Kidney (tissue), 14 donors: ENCODE data around the gene PPP6R2. TPM values are rescaled to one million over a fixed set of nuclear protein-coding genes. Genes with fewer than 3 reads are reported as not detected.
A peak's percentile ranks its signal among the peaks of the same experiment; 100 is the strongest.

Source experiments
- DNase-seq, 5 donors: peaks; one replicate each; pipeline ENCODE4 v3.0.0-alpha.2; 2013 to 2020
- FAIRE-seq: peaks from 2 replicates; lab custom pipeline; 2012; peaks lifted over from hg19 to GRCh38; lab: Jason Lieb, UNC
- H3K27ac ChIP-seq, 2 donors: one replicate each; pipeline ENCODE4 v1.7.0; 2013; ENCODE audit warnings: low read depth in 2 of 2, low read length in 2 of 2, inconsistent platforms in 1 of 2
- H3K27me3 ChIP-seq: one replicate; pipeline ENCODE4 v1.7.1; 2013; ENCODE audit warnings: low read length, inconsistent platforms; ENCODE audit not compliant: control insufficient read depth, insufficient read depth
- H3K36me3 ChIP-seq, 3 donors: one replicate each; pipeline versions ENCODE4 v1.7.0 to v1.7.1; 2013; ENCODE audit warnings: low read length in 3 of 3, control low read depth in 1 of 3, inconsistent platforms in 1 of 3; ENCODE audit not compliant: insufficient read depth in 3 of 3, control insufficient read depth in 2 of 3
- H3K4me1 ChIP-seq, 3 donors: one replicate each; pipeline versions ENCODE4 v1.7.0 to v1.7.1; 2013; ENCODE audit warnings: low read length in 3 of 3, inconsistent platforms in 1 of 3, low read depth in 1 of 3; ENCODE audit not compliant: control insufficient read depth in 2 of 3, insufficient read depth in 2 of 3
- H3K4me3 ChIP-seq, 3 donors: one replicate each; pipeline versions ENCODE4 v1.7.0 to v1.8.1; 2013; ENCODE audit warnings: low read length in 3 of 3, control low read depth in 1 of 3, inconsistent platforms in 1 of 3
- H3K9ac ChIP-seq, 3 donors: one replicate each; pipeline versions ENCODE4 v1.7.0 to v1.7.1; 2013; ENCODE audit warnings: low read length in 3 of 3, control low read depth in 1 of 3, inconsistent platforms in 1 of 3
- H3K9me3 ChIP-seq, 3 donors: one replicate each; pipeline versions ENCODE4 v1.7.0 to v1.7.1; 2013; ENCODE audit warnings: low read length in 3 of 3, control low read depth in 1 of 3, inconsistent platforms in 1 of 3; ENCODE audit not compliant: control insufficient read depth in 2 of 3, insufficient read depth in 1 of 3
- intact Hi-C: fragments of 100-400 bp; cut with DNase I; formaldehyde crosslinking; loops from one replicate; pipeline ENCODE4 v1.11.1; 2022
- polyA plus RNA-seq: library from polyadenylated mRNA; stranded (reverse); fragments of 350-450 nt; fragmentation: Illumina TruSeq; extraction: RNeasy Lipid Tissue Mini Kit (QIAGEN cat#74804); gene quantifications from one replicate; pipeline ENCODE4 v1.2.3, GENCODE V29; 2014; ENCODE audit warnings: low read depth, low replicate concordance; ENCODE audit not compliant: insufficient read depth
- total RNA-seq: library from RNA; stranded (reverse); fragmentation: NEBNext Ultra II Directional; extraction: Animal tissue kit (Norgen Biotek cat#: 25700); gene quantifications from one replicate; pipeline ENCODE4 v1.2.1, GENCODE V29; 2021
- TF ChIP-seq, protein P1 (sequence below): IDR thresholded peaks from 3 replicates; pipeline ENCODE4 v1.5.1; 2012; ENCODE audit warnings: mild to moderate bottlenecking, moderate library complexity, borderline replicate concordance; ENCODE audit not compliant: insufficient read depth; ENCODE audit errors: extremely low read depth
- donor health status: control.
- donor health status: control.
- donor health status: control.
- donor health status: control.
- donor health status: control.
- donor health status: DM: yes; HTN: yes; CAD: no.
- donor health status: Normal renal cell carcinoma (clear cell type).

PPP6R2 gene
- total and polyA plus RNA-seq, 2 donors from 2014 or later, result 39.4 to 53.8 TPM

DNA sequence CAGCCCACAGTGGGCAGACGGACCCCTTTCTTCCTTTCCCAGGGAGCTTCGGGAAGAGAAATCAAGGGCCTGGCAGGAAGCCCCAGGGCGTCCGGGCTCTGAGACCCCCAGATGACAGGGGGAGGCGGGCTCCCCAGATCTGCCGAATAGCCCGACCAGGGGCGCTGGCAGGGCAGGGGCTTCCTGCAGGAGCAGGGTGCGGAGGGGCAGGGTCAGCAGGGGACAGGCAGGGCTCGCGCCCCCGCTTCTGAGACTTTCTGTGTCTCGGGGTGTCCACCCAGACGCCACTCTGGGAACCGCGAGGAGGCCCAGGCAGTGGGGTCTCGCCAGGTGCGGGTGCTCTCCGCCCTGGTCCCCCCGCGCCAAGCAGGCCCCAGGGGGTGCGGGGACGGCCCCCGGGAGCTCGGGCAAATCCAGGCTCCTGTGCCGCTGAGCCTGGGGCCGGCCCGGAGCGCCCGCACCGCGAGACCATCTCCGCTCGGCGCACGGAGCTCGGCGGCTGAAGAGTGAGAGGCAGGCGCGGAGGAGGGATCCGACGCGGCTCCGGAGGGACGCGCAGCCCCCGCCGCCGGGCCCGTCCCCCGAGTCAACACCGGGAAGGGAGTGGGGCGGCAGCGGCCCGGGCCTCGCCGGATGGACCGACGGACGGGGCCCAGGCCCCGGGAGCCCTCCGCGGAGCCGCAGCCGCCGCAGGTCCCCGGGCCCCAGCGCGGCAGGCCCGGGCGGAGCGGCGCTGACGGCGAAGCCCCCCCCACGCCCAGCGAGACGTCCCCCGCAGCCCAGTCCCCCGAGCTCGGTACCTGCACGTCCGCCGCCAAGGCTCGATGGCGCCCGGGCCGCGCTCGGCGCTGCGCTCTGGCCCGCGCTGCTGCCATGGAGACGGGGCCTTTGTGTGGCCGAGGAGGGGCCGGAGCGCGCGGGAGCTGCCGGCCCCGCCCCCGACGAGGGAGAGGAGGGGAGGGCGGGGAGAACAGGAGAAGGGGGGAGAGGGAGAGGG, 36.1 kb upstream of the PPP6R2 start, which contains the start of gene PLXNB2:
PLXNB2 (minus strand) TSS at position 894 of the 997 bp plus-strand sequence. CDS start 17,062 bp downstream, outside the sequence.
- intact Hi-C loops, result no loop called here
- peaks cover 0 to 57% (median 29%) of the 10 kb centered on the region in 3 donors for H3K4me1 ChIP-seq
- no peaks in the 10 kb centered on the region for H3K36me3 ChIP-seq
- H3K27ac ChIP-seq, result peak within 1 kb of the TSS; percentile 93 to 97
- no peaks in the 10 kb centered on the region for H3K27me3 ChIP-seq
- no peak for FAIRE-seq
- peak within 1 kb of the TSS; percentile 61 to 84 (median 74) for H3K4me3 ChIP-seq
- TF ChIP-seq, protein P1, sequence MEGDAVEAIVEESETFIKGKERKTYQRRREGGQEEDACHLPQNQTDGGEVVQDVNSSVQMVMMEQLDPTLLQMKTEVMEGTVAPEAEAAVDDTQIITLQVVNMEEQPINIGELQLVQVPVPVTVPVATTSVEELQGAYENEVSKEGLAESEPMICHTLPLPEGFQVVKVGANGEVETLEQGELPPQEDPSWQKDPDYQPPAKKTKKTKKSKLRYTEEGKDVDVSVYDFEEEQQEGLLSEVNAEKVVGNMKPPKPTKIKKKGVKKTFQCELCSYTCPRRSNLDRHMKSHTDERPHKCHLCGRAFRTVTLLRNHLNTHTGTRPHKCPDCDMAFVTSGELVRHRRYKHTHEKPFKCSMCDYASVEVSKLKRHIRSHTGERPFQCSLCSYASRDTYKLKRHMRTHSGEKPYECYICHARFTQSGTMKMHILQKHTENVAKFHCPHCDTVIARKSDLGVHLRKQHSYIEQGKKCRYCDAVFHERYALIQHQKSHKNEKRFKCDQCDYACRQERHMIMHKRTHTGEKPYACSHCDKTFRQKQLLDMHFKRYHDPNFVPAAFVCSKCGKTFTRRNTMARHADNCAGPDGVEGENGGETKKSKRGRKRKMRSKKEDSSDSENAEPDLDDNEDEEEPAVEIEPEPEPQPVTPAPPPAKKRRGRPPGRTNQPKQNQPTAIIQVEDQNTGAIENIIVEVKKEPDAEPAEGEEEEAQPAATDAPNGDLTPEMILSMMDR, result no peak
- peak; percentile 90 to 97 (median 95) for DNase-seq
- peak within 1 kb of the TSS; percentile 15 to 82 (median 82) for H3K9ac ChIP-seq
- H3K9me3 ChIP-seq, result no peaks in the 10 kb centered on the region

DNA sequence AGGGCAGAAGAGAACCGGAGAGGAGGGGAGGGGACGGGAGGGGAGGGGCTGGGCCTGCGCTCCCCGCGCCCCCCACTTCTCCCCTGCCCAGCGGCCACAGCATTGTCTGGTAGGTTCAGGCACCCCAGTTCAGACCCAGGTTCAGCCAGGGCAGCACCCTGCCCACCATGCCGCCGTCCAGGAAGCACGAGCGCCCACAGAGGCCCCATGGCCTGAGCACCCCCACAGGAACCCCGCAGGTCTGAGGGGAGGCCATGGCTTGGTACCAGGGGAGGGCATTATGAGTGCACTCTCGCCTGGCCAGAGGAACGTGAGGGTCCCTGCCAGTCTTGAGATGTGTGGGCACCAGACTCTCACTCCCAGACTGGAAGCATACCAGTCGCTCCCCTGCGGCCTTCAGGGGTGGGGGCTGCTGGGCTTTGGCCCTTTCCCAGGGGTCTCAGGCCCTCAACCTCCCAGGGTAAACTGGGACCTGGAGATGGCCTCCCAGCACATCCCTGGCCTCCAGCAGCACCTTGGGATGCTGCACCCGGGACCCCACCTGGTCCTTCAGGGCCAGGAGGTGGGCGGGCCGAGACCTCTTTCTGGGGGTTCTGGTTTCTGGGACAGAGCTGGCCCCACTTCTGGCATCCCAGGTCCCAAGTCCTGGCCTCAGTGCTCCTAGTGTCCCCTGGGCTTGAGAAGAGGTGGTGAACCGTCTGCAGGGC, 35.1 kb upstream of the PPP6R2 start:
- Histone ChIP-seq H3K27me3 (no peaks in the 10 kb centered on the region), H3K4me3 (peak overlapping the region in 1 of 3 donors; percentile 25), H3K36me3 (no peaks in the 10 kb centered on the region), H3K4me1 (peaks cover 0 to 47% (median 19%) of the 10 kb centered on the region in 3 donors), H3K9ac (no peak overlapping the region), H3K9me3 (no peaks in the 10 kb centered on the region), H3K27ac (peak overlapping the region; percentile 72 to 80)
- peak in 2 of 5 donors; percentile 86 to 88 for DNase-seq
- TF ChIP-seq, protein P1, result no peak
- FAIRE-seq, result no peak
- intact Hi-C loops, result no loop called here

- H3K4me1 ChIP-seq, result peaks cover 0 to 42% (median 14%) of the 10 kb centered on the region in 3 donors
Measured at GRCh38 chr22:50308597-50308935, 34.6 kb upstream of the PPP6R2 start.

More at GRCh38 chr22:50308597-50308935, 34.6 kb upstream of the PPP6R2 start:
- Histone ChIP-seq H3K27ac (peak overlapping the region; percentile 72 to 80), H3K9ac (no peak overlapping the region), H3K4me3 (peak overlapping the region in 1 of 3 donors; percentile 25), H3K27me3 (no peaks in the 10 kb centered on the region), H3K36me3 (no peaks in the 10 kb centered on the region), H3K9me3 (no peaks in the 10 kb centered on the region)
- DNase-seq (peak; percentile 70 to 96 (median 86)), FAIRE-seq (no peak)
- TF ChIP-seq, protein P1, result no peak
- intact Hi-C loops, result no loop called here
